ENCODE results near the gene EXOC3L1.

Gene EXOC3L1

DNA sequence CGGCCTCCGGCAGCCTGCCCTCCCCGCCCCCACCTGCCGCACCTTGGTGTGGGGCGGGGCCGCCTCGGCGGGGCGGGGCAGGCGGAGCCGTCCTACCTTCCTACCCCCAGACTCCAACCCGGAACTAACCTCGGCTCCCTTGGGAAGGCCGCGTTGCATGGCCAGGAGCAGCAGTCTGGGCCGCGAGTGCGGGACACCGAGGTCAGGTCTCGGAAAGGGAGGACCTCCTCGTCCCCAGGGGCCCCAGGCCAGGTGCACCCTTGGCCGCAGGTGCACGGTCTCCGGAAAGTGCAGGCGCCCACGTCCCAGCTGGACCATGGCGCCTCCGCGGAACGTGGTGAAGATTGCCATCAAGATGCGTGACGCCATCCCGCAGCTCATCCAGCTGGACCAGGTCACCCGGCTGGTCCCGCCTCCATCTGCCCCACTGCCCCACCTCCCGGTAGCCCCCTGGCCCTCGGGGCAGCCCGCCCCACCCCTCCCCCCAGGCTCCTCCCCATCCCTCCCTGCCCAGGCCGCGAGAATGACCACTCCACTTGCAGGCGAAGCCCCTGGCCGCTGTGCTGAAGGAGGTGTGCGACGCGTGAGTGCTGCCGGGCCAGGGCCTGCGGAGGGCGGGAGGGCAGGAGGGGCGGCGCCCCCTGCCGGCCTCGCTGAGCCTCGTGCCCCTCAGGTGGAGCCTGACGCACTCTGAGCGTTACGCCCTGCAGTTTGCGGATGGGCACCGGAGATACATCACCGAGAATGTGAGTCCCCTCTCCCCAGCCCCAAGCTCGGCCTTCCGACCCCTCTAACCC is 9.3 kb upstream of the EXOC3L1 start, which contains the start of gene ELMO3:
TSS of gene ELMO3 (plus strand) at position 121 of the 797 bp plus-strand sequence. CDS start at position 317, 196 bp downstream.
- no peak for DNase-seq (ENCODE audit: low read depth in 2 of 2)

DNA sequence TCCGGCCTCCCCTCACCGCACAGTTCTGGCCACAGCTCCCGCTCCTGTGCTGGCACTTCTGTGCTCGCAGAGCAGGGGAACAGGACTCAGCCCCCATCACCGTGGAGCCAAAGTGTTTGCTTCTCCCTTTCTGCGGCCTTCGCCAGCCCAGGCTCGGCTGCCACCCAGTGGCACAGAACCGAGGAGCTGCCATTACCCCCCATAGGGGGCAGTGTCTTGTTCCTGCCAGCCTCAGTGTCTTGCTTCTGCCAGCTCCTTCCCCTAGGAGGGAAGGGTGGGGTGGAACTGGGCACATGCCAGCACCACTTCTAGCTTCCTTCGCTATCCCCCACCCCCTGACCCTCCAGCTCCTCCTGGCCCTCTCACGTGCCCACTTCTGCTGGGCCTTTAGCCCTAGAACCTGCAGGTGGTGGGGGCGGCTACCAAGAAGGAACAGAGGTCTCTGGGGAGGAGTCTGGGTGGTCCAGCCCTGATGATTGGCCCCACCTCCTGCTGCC is 8.3 kb upstream of the EXOC3L1 start:
- no peak for DNase-seq (ENCODE audit: low read depth in 2 of 2)

DNA sequence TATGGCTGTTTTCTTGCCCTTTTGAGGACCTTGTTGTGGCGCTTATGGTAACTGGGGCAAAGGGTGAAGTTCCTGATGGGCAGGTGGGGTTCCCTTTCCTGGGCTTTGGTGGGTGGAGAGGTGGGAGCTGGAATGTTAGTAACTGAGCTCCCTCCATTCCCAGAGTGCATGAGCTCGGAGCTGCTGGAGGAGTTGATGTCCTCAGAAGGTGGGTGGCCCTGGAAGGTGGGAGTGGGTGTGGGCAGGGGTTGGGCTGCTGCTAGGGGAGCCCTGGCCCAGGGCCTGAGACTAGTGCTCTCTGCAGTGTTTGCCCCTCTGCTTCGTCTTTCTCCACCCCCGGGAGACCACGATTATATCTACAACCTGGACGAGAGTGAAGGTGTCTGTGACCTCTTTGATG is 7.8 kb upstream of the EXOC3L1 start:
- DNase-seq (ENCODE audit: low read depth in 2 of 2) = no peak

- DNase-seq (ENCODE audit: low read depth in 2 of 2) = no peak
These were observed 6.9 kb upstream of the EXOC3L1 start for GRCh38 chr16:67196881-67197280.

DNA sequence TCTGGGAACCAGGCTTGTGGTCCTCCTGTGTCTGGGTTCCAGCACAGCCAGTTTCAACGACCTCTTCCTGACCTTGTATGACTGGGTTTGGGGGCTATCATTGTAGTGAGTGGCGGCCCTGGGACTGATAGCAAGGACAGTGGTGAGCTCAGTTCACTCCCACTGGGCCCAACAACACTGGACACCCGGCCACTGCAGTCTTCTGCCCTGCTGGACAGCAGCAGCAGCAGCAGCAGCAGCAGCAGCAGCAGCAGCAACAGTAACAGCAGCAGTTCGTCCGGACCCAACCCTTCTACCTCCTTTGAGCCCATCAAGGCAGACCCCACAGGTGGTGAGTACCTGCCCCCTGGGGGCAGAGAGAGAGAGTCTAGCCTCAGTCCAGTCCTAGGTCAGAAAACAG is 5.7 kb upstream of the EXOC3L1 start:
- DNase-seq (ENCODE audit: low read depth in 2 of 2) = no peak

GRCh38 chr16:67194260-67194659 is 4.3 kb upstream of the EXOC3L1 start:
- DNase-seq (ENCODE audit: low read depth in 2 of 2) = no peak

DNA sequence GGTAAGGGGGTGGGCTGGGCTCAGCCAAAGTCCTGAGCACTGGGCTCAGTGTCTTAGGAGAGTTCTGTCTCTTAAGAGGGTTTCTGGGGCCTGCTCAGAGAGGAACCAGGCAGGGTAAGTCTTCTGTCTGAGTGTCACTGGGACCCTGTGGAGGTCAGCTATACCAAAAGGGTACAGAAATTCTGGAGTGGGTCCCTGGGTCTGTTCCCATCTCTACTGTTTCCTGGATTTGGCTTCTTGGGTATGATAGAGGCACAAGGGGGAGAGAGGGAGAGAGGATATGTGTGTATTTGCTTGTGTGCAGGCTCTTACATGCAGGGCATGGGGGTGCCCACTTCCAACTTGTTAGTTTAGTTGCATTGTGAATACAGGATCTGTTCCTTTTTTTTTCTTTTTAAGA is 3.6 kb upstream of the EXOC3L1 start:
- DNase-seq (ENCODE audit: low read depth in 2 of 2) = no peak

DNA sequence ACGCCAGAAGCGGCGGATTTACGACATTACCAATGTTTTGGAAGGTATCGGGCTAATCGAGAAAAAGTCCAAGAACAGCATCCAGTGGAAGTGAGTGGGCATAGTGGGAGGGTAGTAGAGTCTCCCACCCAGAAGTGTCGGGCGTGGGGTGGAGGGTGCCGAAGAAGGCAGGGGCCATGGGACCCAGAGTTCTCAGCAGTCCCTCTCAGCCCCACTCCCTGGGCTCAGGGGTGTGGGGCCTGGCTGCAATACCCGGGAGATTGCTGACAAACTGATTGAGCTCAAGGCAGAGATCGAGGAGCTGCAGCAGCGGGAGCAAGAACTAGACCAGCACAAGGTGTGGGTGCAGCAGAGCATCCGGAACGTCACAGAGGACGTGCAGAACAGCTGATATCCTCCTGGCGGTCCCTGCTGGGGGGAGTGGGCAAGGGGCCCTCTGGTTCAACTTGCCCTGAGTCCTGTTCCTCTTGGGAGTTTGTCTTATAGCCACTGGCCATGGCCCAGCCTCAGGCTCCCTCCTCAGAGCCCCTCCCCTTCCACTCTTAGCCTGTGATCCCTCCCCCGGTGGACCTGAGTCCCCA is 2.9 kb upstream of the EXOC3L1 start:
- no peak for DNase-seq (ENCODE audit: low read depth in 2 of 2)

- DNase-seq (ENCODE audit: low read depth in 2 of 2) = peak; percentile 83 to 86
These were observed 2.2 kb upstream of the EXOC3L1 start, which contains the start of gene E2F4 for GRCh38 chr16:67191995-67192681. TSS of gene E2F4 (plus strand) at chr16:67192155. CDS start at chr16:67192228, 73 bp downstream.

- no peak for DNase-seq (ENCODE audit: low read depth in 2 of 2)
These were observed 1.6 kb upstream of the EXOC3L1 start for GRCh38 chr16:67191411-67191994.

GRCh38 chr16:67190448-67191399 is 788 bp upstream of the EXOC3L1 start:
- no peak for DNase-seq (ENCODE audit: low read depth in 2 of 2)

DNA sequence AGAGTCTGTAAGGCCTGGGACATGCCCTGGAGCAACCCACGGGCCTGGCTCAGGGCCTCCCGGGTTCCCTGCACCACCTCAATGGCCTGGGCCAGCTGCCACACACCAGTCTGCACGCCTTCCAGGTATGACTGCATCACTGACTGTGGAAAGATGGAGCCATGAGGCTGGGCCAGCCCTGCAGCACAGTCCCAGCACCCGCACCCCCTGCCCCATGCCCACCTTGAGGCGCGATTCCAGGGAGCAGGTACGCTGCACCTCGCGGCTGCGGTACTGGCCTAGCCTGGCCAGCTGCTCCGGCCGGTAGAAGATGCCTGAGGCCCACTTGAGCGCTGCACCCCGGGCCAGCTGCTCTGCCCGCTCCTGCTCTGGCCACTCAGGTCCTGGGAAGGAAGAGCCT is 1.1 kb downstream of the EXOC3L1 start:
- no peak for DNase-seq (ENCODE audit: low read depth in 2 of 2)

DNA sequence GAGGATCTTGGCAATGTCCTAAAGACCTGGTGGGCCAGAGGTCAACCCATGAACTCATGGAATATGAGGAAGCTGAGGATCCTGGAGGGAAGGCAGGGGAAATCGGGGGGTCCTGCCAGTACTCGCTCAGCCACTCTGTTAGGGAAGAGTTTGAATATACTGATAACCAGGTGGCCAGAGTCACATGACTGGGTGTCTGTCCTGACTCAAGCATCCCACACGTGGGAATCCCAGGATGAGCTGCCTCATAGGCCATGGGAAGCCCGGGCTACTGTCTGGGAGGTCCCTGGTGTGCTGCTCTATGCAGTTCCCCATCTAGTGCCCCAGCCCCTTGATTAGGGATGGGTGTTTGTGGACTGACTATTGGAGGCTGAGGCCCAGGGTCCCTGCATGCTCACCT is 1.6 kb downstream of the EXOC3L1 start:
- no peak for DNase-seq (ENCODE audit: low read depth in 2 of 2)

GRCh38 chr16:67187175-67187890 is 2.6 kb downstream of the EXOC3L1 start:
- DNase-seq (ENCODE audit: low read depth in 2 of 2) = no peak

DNA sequence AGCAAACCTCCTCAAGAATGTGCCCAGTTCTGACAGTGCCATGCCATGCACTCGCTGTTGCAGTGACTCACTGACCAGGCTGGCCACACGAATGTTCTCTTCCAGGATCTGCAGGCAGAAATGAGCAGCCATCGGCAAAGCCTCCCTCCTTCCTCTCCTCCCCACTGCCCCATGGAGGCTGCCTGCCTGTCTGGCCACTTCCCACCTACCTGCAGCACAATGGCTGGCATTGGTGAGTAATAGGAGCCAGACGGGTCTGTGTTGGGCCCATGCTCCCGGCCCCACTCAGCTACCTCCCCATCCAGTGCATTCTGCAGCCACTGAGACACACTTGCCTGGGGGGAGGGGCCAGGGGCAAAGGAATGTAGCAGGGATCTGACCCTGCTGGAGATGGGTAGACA is 3.4 kb downstream of the EXOC3L1 start:
- no peak for DNase-seq (ENCODE audit: low read depth in 2 of 2)

GRCh38 chr16:67185651-67186134 is 4.2 kb downstream of the EXOC3L1 start:
- DNase-seq (ENCODE audit: low read depth in 2 of 2) = no peak

DNA sequence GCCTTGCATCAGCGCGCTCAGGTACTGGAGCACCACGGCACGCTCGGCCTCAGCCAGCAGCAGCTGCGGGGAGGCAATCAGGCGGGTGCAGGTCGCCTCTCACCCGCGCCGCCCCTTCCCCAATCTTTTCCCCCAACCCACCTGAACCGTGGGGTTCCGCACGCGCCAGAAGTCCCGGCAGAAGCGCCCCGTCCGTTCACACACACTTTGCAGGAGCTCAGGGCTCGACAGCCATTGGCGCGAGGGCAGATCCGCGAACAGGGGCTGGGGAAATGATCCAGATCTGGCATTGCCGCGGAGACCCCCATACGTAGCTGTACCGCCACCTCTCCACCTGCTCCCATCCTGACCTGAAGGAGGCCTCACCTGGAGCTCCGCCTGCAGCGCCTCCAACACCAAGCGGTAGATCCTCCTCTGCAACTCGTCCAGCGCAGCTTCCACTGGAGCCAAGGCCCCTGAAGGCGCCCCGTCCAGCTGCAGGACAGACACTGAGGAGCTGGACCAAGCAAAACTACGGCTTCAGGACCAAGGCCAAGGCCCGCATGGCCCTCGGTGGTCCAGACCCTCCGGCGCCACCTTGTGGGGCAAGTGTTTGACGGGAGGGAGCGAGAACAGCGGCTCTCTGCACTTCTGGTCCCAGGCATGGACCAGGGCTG is 4.8 kb downstream of the EXOC3L1 start:
- peak; percentile 68 to 87 for DNase-seq (ENCODE audit: low read depth in 2 of 2)

GRCh38 chr16:67184453-67184994 is 5.4 kb downstream of the EXOC3L1 start:
- no peak for DNase-seq (ENCODE audit: low read depth in 2 of 2)

All from stimulated activated CD4-positive, alpha-beta T cell treated with anti-CD3 and anti-CD28 coated beads, Interleukin-15, amount 100 ng/mL, for 48 hours (primary cell).